ENCODE data around the gene MOGAT1.

Gene MOGAT1

GRCh38 chr2:222649801-222650200 is 21.7 kb upstream of the MOGAT1 start:
- POLR2A ChIA-PET: no interaction called here
- Histone ChIP-seq H3K36me3 (ENCODE audit: control insufficient read depth in 2 of 2, insufficient read depth in 1 of 2, low read length in 2 of 2) (peaks cover 20 to 56% of the 10 kb centered on the region in 2 experiments), H3K9me3 (ENCODE audit: control insufficient read depth, insufficient read depth, low read depth, low read length) (no peaks in the 10 kb centered on the region), H3K4me1 (ENCODE audit: control insufficient read depth, insufficient read depth, low read length) (peaks cover 6% of the 10 kb centered on the region; the same call in 1 of the 2 replicates), H3K4me3 (ENCODE audit: low read depth, low read length) (no peak overlapping the region), H3K27ac (ENCODE audit: extremely low read depth, low read depth, low read length) (no peak overlapping the region)
- TF ChIP-seq ZNF449 (tag by site-specific recombination; IDR thresholded peaks at IDR 0.05) (no peak), ZNF629 (tag by site-specific recombination; IDR thresholded peaks at IDR 0.05) (no peak), ZNF621 (tag by site-specific recombination; IDR thresholded peaks at IDR 0.05) (no peak), KLF8 (tag by site-specific recombination; IDR thresholded peaks at IDR 0.05) (no peak), ZNF214 (tag by site-specific recombination; IDR thresholded peaks at IDR 0.05; ENCODE audit: borderline replicate concordance) (no peak)
- TF ChIP-seq, protein P1, sequence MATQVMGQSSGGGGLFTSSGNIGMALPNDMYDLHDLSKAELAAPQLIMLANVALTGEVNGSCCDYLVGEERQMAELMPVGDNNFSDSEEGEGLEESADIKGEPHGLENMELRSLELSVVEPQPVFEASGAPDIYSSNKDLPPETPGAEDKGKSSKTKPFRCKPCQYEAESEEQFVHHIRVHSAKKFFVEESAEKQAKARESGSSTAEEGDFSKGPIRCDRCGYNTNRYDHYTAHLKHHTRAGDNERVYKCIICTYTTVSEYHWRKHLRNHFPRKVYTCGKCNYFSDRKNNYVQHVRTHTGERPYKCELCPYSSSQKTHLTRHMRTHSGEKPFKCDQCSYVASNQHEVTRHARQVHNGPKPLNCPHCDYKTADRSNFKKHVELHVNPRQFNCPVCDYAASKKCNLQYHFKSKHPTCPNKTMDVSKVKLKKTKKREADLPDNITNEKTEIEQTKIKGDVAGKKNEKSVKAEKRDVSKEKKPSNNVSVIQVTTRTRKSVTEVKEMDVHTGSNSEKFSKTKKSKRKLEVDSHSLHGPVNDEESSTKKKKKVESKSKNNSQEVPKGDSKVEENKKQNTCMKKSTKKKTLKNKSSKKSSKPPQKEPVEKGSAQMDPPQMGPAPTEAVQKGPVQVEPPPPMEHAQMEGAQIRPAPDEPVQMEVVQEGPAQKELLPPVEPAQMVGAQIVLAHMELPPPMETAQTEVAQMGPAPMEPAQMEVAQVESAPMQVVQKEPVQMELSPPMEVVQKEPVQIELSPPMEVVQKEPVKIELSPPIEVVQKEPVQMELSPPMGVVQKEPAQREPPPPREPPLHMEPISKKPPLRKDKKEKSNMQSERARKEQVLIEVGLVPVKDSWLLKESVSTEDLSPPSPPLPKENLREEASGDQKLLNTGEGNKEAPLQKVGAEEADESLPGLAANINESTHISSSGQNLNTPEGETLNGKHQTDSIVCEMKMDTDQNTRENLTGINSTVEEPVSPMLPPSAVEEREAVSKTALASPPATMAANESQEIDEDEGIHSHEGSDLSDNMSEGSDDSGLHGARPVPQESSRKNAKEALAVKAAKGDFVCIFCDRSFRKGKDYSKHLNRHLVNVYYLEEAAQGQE (tag by site-specific recombination; IDR thresholded peaks at IDR 0.05): no peak
- CTCF ChIA-PET: no interaction called here

DNA sequence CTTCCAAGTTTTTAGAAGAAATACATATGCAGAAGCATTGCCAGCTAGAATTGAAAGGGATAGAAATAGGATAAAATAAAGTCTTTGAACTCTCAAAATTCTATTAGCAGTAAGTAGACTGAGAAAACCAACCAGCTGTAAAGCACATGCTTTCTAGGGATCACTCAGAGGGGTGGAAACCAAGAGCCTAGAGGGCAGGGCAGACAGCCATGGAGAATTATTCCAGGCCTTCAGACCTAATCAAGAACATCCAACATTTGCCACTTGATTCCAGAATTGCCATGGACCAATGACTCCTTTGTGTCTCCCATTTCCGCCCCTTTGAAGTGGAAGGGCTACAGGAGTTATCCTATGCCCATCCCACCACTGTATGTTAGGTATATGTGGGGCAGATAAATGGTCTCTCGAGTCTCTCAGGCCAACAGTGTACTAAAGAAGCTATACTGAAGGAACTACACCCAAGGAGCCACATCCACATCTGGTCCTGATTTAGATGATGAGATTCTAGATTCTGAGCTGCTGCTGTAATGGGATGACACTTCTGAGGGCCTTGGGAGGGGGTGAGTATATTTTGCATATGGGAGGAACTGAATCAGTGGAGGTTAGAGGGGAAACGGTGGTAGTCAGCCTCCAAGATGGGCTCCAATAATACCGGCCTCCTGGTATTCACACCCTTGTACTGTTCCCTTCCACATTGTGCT is 19.6 kb upstream of the MOGAT1 start:
- H3K4me3 ChIP-seq (ENCODE audit: low read depth, low read length): no peak overlapping the region
- H3K27ac ChIP-seq (ENCODE audit: extremely low read depth, low read depth, low read length): no peak overlapping the region
- ChIA-PET CTCF (interaction anchor here (0.6 to 1.0 kb wide), 3 partner anchors 9 to 32 kb away, joined by 3 to 5 read pairs (median 4); no protein-coding TSS in a partner anchor), POLR2A (no interaction called here)
- no peaks in the 10 kb centered on the region for H3K9me3 ChIP-seq (ENCODE audit: control insufficient read depth, insufficient read depth, low read depth, low read length)
- peaks cover 6% of the 10 kb centered on the region for H3K4me1 ChIP-seq (ENCODE audit: control insufficient read depth, insufficient read depth, low read length)
- peaks cover 4 to 38% of the 10 kb centered on the region in 2 experiments; a peak in 2 of 3 replicates for H3K36me3 ChIP-seq (ENCODE audit: control insufficient read depth in 2 of 2, insufficient read depth in 1 of 2, low read length in 2 of 2)
- TF ChIP-seq GLI4 (tag by site-specific recombination; IDR thresholded peaks at IDR 0.05) (no peak), ZNF311 (tag by site-specific recombination; IDR thresholded peaks at IDR 0.05; ENCODE audit: borderline replicate concordance) (no peak), ZNF10 (tag by site-specific recombination; IDR thresholded peaks at IDR 0.05) (no peak), ZNF48 (tag by site-specific recombination; IDR thresholded peaks at IDR 0.05) (no peak), MZF1 (tag by site-specific recombination; IDR thresholded peaks at IDR 0.05; ENCODE audit: borderline replicate concordance) (no peak), TCF7L2 (IDR thresholded peaks at IDR 0.05; ENCODE audit: borderline replicate concordance, low read depth, low read length) (no peak)
- TF ChIP-seq, protein P2, sequence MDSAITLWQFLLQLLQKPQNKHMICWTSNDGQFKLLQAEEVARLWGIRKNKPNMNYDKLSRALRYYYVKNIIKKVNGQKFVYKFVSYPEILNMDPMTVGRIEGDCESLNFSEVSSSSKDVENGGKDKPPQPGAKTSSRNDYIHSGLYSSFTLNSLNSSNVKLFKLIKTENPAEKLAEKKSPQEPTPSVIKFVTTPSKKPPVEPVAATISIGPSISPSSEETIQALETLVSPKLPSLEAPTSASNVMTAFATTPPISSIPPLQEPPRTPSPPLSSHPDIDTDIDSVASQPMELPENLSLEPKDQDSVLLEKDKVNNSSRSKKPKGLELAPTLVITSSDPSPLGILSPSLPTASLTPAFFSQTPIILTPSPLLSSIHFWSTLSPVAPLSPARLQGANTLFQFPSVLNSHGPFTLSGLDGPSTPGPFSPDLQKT (IDR thresholded peaks at IDR 0.05; ENCODE audit: borderline replicate concordance, low read depth, low read length): no peak
- TF ChIP-seq, protein P3, sequence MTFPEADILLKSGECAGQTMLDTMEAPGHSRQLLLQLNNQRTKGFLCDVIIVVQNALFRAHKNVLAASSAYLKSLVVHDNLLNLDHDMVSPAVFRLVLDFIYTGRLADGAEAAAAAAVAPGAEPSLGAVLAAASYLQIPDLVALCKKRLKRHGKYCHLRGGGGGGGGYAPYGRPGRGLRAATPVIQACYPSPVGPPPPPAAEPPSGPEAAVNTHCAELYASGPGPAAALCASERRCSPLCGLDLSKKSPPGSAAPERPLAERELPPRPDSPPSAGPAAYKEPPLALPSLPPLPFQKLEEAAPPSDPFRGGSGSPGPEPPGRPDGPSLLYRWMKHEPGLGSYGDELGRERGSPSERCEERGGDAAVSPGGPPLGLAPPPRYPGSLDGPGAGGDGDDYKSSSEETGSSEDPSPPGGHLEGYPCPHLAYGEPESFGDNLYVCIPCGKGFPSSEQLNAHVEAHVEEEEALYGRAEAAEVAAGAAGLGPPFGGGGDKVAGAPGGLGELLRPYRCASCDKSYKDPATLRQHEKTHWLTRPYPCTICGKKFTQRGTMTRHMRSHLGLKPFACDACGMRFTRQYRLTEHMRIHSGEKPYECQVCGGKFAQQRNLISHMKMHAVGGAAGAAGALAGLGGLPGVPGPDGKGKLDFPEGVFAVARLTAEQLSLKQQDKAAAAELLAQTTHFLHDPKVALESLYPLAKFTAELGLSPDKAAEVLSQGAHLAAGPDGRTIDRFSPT (tag by site-specific recombination; IDR thresholded peaks at IDR 0.05): no peak

All from HEK293 (cell line).